Stimulated activated CD4-positive, alpha-beta T cell treated with anti-CD3 and anti-CD28 coated beads, Interleukin-12 subunit alpha, Interleukin-12 subunit beta, amount 100 ng/mL, for 24 hours (primary cell): Measurements from ENCODE around the gene CALY.

Experiments used
- DNase-seq, 2 experiments: peaks; one replicate each; pipeline ENCODE4 v3.0.0-alpha.2; 2020; ENCODE audit warnings: low read depth in 2 of 2

The CALY gene

GRCh38 chr10:133287832-133288500 lies 48.7 kb downstream of the CALY start:
- DNase-seq: no peak

GRCh38 chr10:133286366-133286765 lies 50.3 kb downstream of the CALY start:
- DNase-seq: no peak

DNA sequence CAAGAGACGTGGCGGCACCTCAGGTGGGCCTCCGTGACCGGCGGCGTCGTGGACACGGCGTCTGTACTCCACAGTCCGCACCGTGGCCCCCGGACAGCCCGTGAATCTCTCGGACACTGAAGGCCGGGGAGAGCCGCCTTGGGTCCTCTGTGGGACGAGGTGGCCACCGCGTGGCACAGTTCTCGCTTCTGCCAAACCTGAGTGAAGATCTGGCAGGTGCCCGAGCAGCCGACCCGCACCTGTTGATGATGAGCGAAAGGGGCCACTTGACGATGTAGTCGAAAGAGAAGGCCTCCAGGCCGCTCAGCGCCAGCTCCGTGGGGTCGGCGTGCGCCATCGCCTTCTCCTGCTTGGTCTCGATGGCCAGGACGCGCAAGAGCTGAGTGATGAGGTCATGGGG lies 51.5 kb downstream of the CALY start:
- no peak for DNase-seq

GRCh38 chr10:133283931-133284330 lies 52.8 kb downstream of the CALY start:
- no peak for DNase-seq

GRCh38 chr10:133282846-133283390 lies 53.8 kb downstream of the CALY start:
- DNase-seq: no peak

GRCh38 chr10:133281628-133282372 lies 54.9 kb downstream of the CALY start:
- DNase-seq: no peak

- no peak for DNase-seq
These were observed 55.6 kb downstream of the CALY start for GRCh38 chr10:133281084-133281483.

DNA sequence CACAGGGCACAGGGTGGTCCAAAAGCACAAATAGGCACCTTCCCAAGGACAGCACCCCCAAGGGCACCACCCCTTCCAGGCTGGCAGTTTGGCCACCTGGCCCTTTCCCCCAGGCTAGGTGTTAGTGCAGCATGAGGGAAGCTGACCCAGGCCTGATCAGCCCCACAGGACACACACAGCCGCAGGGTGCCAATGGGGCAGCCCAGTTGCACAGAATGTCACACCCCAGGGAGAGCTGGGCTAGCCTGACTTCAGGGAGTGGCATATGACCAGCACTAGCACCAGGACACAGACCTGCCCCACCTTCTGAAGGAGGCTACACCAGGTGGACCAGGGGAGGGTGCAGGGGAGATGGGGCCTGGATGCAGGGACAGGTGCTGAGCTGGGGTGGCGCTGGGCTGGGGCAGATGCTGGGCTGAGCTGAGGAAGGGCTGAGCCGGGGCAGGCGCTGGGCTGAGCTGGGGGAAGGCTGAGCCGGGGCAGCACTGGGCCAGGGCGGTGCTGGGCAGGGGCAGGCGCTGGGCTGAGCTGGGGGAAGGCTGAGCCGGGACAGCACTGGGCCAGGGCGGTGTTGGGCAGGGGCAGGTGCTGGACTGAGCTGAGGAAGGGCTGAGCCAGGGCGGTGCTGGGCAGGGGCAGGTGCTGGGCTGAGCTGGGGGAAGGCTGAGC lies 56.2 kb downstream of the CALY start:
- no peak for DNase-seq

DNA sequence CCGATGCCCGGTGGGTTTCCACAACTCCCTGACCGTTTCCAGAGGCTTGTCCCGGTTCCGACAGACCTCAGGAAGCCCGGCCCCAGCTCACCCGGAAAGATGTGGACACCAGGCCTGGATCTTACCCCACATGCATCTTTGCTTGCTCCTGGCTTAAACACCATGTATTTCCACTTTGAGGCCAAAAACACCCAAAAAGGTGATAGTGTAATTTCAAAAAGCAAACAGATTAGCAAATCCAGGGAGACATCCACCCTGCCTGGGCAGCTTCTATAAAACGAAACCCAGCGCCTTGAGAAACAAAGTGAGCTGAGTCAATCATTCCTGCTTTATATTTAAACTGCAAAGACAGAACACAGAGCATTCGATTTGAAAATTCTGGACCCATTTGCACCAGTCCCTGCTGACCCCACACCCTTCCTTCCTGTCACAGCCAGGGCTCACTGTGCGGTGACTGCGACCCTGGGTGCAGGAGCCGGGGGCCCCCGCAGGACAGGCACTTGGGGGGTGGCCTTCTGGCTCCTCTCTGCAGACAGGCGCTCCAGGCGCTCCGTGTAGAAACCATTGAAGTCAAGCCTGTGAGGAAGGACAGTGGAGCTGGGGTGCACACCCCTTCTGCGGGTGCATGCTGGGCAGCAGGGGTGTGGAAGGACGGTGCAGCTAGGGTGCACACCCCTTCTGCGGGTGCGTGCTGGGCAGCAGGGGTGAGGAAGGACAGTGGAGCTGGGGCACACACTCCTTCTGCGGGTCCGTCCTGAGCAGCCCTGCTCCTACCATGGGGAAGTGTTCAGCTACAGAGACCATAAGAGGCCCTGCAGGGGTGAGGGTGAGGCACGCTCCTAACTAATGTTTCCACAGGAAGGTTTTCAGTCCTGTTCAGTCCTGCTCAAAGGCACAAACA lies 57.1 kb downstream of the CALY start:
- DNase-seq: no peak

GRCh38 chr10:133278577-133279265 lies 58.0 kb downstream of the CALY start:
- no peak for DNase-seq

DNA sequence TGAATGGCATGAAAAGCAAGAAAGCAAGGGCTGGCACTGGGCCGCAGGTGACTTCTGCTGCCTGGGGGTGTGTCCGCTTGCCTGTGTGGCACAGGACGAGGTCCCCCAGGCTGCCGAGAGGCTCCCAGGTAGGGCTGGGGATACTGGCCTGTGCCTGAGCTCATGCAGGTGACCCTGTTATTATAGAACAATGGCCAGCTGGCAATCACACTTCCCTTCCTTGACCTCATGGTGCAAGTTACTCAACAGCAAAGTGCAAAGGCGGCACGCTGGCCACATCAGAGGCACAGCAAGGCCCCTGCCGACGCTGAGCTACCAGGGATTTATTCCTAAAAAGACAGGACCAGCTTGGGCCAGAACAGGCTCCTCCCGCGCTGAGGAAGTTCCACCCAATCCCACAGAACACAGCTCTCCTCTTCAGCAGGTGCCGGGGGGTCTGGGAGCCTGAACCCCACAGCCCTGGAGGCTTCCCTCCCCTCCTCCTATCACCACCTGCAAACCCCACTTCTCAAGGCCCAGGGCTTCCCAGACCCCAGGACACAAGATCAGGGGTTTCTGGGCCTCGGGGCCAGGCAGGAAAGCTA lies 58.6 kb downstream of the CALY start:
- DNase-seq: no peak

DNA sequence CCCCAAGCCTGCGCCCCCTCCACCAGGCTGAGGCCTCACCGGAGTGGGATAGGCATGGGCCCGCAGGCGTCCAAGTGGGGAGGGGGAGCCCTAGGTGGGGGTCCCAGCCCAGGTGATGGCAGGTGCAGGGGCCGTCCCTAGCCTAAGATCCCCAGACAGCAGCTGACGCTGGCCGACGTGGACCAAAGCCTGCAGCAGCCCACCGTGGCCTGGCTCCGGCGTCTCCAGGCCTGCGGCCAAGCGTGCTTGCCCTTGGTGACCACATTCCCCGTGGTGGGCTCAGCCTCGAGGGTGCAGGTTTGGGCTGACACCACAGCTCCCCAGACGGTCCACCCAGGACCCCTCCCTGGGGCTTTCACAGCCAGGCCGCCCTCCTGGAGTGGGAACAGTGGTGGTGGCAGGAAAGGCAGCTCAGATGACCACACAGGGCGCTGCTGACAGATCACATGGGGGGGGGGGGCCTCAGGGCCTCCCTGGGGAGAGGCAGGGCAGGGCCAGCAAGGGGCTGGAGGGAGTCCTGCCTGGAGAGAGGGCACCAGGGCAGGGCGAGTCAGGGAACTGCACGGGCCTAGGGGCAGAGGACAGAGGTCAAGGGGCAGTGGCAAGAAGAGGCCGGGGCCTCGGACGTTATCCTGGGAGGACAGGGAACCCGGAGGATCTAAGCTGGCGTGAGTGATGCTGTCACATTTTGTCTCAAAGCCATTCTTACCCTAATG lies 59.3 kb downstream of the CALY start:
- DNase-seq: no peak

- DNase-seq: peak in 1 of 2 experiments; percentile 78
These were observed 60.1 kb downstream of the CALY start, which contains the start of gene ADAM8 for GRCh38 chr10:133276435-133277201. Gene ADAM8, minus strand, starts transcription at chr10:133276868. Its CDS starts 51 bp downstream, at chr10:133276817.

- DNase-seq: no peak
These were observed 60.6 kb downstream of the CALY start for GRCh38 chr10:133276100-133276434.

DNA sequence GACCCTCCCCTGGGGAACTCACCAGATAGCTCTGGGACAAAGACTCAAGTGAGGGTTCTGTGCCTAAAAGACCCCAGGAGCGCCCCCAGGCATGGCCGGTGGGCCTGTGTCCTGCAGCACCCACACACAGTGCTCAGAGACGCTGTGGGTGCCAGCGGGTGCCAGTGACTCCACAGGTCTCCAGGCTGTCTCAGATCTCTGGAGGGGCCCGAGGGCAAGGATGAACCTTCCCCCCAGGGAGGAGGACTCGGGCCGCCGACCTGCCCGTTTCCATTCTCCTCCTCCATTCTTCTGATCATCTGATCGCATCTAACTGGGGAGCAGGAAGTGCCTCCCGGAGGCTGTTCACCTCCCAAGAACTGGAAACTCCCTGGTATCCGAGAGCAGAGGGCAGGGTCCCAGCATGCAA lies 61.0 kb downstream of the CALY start:
- peak in 1 of 2 experiments; percentile 43 for DNase-seq

- peak; percentile 77 to 80 for DNase-seq
These were observed 61.7 kb downstream of the CALY start for GRCh38 chr10:133274751-133275683.
